ENCODE data around the gene ALG1.

GRCh38 chr16:5073279-5073629 lies 1.6 kb downstream of the ALG1 start:
- TF ChIP-seq EP300 (IDR thresholded peaks at IDR 0.05): no peak
- TF ChIP-seq, protein P1, sequence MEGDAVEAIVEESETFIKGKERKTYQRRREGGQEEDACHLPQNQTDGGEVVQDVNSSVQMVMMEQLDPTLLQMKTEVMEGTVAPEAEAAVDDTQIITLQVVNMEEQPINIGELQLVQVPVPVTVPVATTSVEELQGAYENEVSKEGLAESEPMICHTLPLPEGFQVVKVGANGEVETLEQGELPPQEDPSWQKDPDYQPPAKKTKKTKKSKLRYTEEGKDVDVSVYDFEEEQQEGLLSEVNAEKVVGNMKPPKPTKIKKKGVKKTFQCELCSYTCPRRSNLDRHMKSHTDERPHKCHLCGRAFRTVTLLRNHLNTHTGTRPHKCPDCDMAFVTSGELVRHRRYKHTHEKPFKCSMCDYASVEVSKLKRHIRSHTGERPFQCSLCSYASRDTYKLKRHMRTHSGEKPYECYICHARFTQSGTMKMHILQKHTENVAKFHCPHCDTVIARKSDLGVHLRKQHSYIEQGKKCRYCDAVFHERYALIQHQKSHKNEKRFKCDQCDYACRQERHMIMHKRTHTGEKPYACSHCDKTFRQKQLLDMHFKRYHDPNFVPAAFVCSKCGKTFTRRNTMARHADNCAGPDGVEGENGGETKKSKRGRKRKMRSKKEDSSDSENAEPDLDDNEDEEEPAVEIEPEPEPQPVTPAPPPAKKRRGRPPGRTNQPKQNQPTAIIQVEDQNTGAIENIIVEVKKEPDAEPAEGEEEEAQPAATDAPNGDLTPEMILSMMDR (IDR thresholded peaks at IDR 0.05): no peak
- TF ChIP-seq POLR2A (IDR thresholded peaks at IDR 0.05): no peak

Data from sigmoid colon (tissue), 4 donors.